ENCODE data around the gene ST7. TPM values are rescaled to one million over a fixed set of nuclear protein-coding genes. Genes with fewer than 3 reads are reported as not detected.

ST7 gene
- total RNA-seq, 1 experiment from 2014 or later, result 12.9 TPM

DNA sequence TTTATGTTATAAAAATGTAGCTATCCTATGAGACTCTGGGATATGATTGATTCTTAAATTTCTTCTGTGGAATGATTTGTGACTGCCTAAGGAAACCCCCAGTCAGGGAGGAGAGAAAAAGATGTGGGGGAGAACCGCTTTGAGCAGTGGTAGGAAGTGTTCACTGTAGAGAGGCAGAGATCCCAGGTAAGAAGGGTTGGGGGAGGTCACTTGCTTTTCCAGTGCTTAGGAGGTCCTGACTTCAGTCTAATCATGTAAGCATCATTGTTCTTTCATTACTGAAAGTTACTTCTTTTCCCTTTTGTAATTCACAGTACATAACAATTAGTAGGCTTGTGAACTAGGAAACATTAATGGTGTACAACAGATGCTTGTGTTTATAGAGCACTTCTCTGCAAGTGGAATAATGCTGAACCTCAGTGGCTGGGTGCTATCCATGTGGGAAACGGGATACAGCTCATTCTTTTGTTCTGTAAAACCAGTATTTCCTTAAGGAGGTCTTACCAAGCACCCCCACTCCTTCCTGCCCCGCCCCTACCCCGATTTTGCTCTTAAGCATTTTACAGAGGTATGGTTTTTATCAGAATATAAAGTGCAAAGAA is 165.4 kb downstream of the ST7 start:
- Mint-ChIP-seq H3K27me3 (ENCODE audit: low read depth) (no peaks in the 10 kb centered on the region; the same call in 1 of the 2 replicates), H3K4me1 (peaks cover 7 to 18% of the 10 kb centered on the region in 2 experiments), H3K9me3 (no peaks in the 10 kb centered on the region), H3K4me3 (peak overlapping the region; percentile 35 to 56; a peak in 3 of 5 replicates), H3K27ac (peak overlapping the region; percentile 40 to 88 (median 56)), H3K36me3 (ENCODE audit: insufficient read depth in 1 of 3, low read depth in 3 of 3) (no peaks in the 10 kb centered on the region)
- H3K18ac ChIP-seq (ENCODE audit: insufficient read length, low read depth, low read length), result no peak overlapping the region
- no peak overlapping the region for H4K8ac ChIP-seq (replicated peaks; ENCODE audit: insufficient read length, low read depth, low read length)
- no CpG with 5 or more reads among the region's 4 CpGs for WGBS (ENCODE audit: extremely low coverage, insufficient read length, low lambda C conversion rate)
- no peak overlapping the region for H3K4ac ChIP-seq (ENCODE audit: low read depth, low read length)
- H3K56ac ChIP-seq (ENCODE audit: insufficient read length, low read depth, low read length), result no peak overlapping the region
- no peaks in the 10 kb centered on the region for H3K79me1 ChIP-seq (ENCODE audit: insufficient read depth, low read depth, low read length, poor library complexity, severe bottlenecking)
- H2BK5ac ChIP-seq (ENCODE audit: insufficient read length, low read length), result no peak overlapping the region
- no peak overlapping the region for H4K91ac ChIP-seq (ENCODE audit: insufficient read length, low read depth, low read length)
- H2AFZ ChIP-seq (ENCODE audit: low read length), result no peak overlapping the region
- H3K4me1 ChIP-seq (ENCODE audit: insufficient read depth, low read length), result no peaks in the 10 kb centered on the region
- H3K9ac ChIP-seq (ENCODE audit: extremely low read depth, insufficient read length, low read length), result no peak overlapping the region
- DNase-seq, result no peak
- no peaks in the 10 kb centered on the region for H3K23me2 ChIP-seq (ENCODE audit: insufficient read length, low read depth, low read length, poor library complexity, severe bottlenecking)
- H2AK5ac ChIP-seq (ENCODE audit: insufficient read length, low read length), result no peak overlapping the region
- TF ChIP-seq, protein P1, sequence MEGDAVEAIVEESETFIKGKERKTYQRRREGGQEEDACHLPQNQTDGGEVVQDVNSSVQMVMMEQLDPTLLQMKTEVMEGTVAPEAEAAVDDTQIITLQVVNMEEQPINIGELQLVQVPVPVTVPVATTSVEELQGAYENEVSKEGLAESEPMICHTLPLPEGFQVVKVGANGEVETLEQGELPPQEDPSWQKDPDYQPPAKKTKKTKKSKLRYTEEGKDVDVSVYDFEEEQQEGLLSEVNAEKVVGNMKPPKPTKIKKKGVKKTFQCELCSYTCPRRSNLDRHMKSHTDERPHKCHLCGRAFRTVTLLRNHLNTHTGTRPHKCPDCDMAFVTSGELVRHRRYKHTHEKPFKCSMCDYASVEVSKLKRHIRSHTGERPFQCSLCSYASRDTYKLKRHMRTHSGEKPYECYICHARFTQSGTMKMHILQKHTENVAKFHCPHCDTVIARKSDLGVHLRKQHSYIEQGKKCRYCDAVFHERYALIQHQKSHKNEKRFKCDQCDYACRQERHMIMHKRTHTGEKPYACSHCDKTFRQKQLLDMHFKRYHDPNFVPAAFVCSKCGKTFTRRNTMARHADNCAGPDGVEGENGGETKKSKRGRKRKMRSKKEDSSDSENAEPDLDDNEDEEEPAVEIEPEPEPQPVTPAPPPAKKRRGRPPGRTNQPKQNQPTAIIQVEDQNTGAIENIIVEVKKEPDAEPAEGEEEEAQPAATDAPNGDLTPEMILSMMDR (conservative IDR thresholded peaks at IDR 0.05), result no peak
- no peaks in the 10 kb centered on the region for H3K9me3 ChIP-seq (ENCODE audit: control insufficient read depth, low read depth, low read length)
- peak overlapping the region; percentile 29 for H3K27ac ChIP-seq (ENCODE audit: insufficient read length, low read depth, low read length)
- no peak overlapping the region for H4K5ac ChIP-seq (ENCODE audit: insufficient read length, low read depth, low read length)
- H3T11ph ChIP-seq (ENCODE audit: low read length), result no peak overlapping the region
- no peaks in the 10 kb centered on the region for H3K79me2 ChIP-seq (ENCODE audit: insufficient read depth, low read length)
- no peaks in the 10 kb centered on the region for H3K27me3 ChIP-seq (ENCODE audit: insufficient read depth, low read length)
- H2BK12ac ChIP-seq (ENCODE audit: insufficient read length, low read depth, low read length), result no peak overlapping the region
- no peak overlapping the region for H2BK20ac ChIP-seq (ENCODE audit: low read depth, low read length, poor library complexity, severe bottlenecking)
- H2BK120ac ChIP-seq (ENCODE audit: low read depth, low read length, poor library complexity, severe bottlenecking), result no peak overlapping the region
- peak overlapping the region; percentile 64 for H3K4me2 ChIP-seq (ENCODE audit: insufficient read depth, insufficient read length, low read length)
- H4K20me1 ChIP-seq (ENCODE audit: control insufficient read depth, insufficient read depth, insufficient read length), result no peaks in the 10 kb centered on the region
- H3K23ac ChIP-seq (ENCODE audit: insufficient read length, low read depth, low read length), result no peak overlapping the region
- H3K14ac ChIP-seq (ENCODE audit: insufficient read depth, low read length), result no peak overlapping the region
- no peak overlapping the region for H2BK15ac ChIP-seq (ENCODE audit: low read depth, low read length)
